GM19455 (cell line): ENCODE data around the gene OIT3.

Experiments
- ATAC-seq: cut with Tn5 transposase; IDR thresholded peaks from one replicate; pipeline ENCODE4 v1.9.1; 2021; ENCODE audit not compliant: unreplicated experiment

OIT3 gene

GRCh38 chr10:72893136-72893798 is at the start of gene OIT3:
Gene OIT3, plus strand, starts transcription at chr10:72893739. Its CDS starts 60 bp downstream, at chr10:72893799.
- ATAC-seq, result no peak

- no peak for ATAC-seq
Observed at GRCh38 chr10:72846238-72846637, 47.3 kb upstream of the OIT3 start.

GRCh38 chr10:72847681-72848080 is 45.9 kb upstream of the OIT3 start:
- no peak for ATAC-seq

GRCh38 chr10:72850861-72851260 is 42.7 kb upstream of the OIT3 start:
- ATAC-seq, result no peak

GRCh38 chr10:72851509-72851908 is 42.0 kb upstream of the OIT3 start:
- ATAC-seq, result no peak

- ATAC-seq, result no peak
Observed at GRCh38 chr10:72852508-72852907, 41.0 kb upstream of the OIT3 start.

- no peak for ATAC-seq
Observed at GRCh38 chr10:72855129-72855528, 38.4 kb upstream of the OIT3 start.

- no peak for ATAC-seq
Observed at GRCh38 chr10:72855790-72856189, 37.7 kb upstream of the OIT3 start.

GRCh38 chr10:72858067-72858466 is 35.5 kb upstream of the OIT3 start:
- no peak for ATAC-seq

- ATAC-seq, result no peak
Observed at GRCh38 chr10:72862957-72863356, 30.6 kb upstream of the OIT3 start.

- no peak for ATAC-seq
Observed at GRCh38 chr10:72875250-72876055, 18.1 kb upstream of the OIT3 start.

- no peak for ATAC-seq
Observed at GRCh38 chr10:72879245-72879644, 14.3 kb upstream of the OIT3 start.

- ATAC-seq, result no peak
Observed at GRCh38 chr10:72881291-72881690, 12.2 kb upstream of the OIT3 start.

- no peak for ATAC-seq
Observed at GRCh38 chr10:72883861-72884260, 9.7 kb upstream of the OIT3 start.

GRCh38 chr10:72885953-72886352 is 7.6 kb upstream of the OIT3 start:
- no peak for ATAC-seq

GRCh38 chr10:72886621-72887020 is 6.9 kb upstream of the OIT3 start:
- no peak for ATAC-seq

- no peak for ATAC-seq
Observed at GRCh38 chr10:72887043-72887442, 6.5 kb upstream of the OIT3 start.

GRCh38 chr10:72888151-72888638 is 5.3 kb upstream of the OIT3 start:
- no peak for ATAC-seq

- ATAC-seq, result no peak
Observed at GRCh38 chr10:72889391-72889831, 4.1 kb upstream of the OIT3 start.

- ATAC-seq, result no peak
Observed at GRCh38 chr10:72890086-72890485, 3.5 kb upstream of the OIT3 start.

GRCh38 chr10:72895236-72895850 is 1.8 kb downstream of the OIT3 start:
- no peak for ATAC-seq

- no peak for ATAC-seq
Observed at GRCh38 chr10:72898616-72899015, 5.1 kb downstream of the OIT3 start.
